Activated gamma-delta T cell (primary cell): Measurements from ENCODE around the gene DRG2.

Experiments
- DNase-seq: peaks from one replicate; lab custom pipeline; 2025; lab: John Stamatoyannopoulos, UW

Gene DRG2

GRCh38 chr17:18143044-18143936 is 55.5 kb downstream of the DRG2 start:
- DNase-seq: no peak

DNA sequence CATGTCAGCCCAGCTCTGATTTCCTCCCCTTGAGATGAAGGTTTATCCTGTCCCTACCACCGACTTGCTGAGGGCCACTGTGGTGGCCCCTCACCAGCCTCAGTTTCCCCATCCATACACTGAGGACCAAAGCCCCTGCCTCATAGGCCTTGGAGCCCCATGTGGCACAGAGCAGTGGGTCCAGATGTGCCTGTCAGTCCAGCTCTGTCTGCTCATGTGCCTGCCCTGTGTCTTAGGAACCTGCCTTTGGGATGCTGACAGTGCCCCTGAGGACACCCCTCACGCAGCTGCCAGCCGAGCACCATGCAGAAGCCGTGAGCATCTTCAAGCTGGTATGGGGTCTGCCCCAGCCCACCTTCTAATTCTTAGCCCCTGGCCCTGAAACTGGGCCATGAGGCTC is 56.5 kb downstream of the DRG2 start:
- no peak for DNase-seq

GRCh38 chr17:18144855-18145254 is 57.1 kb downstream of the DRG2 start:
- no peak for DNase-seq

- no peak for DNase-seq
Observed at GRCh38 chr17:18145811-18146210, 58.1 kb downstream of the DRG2 start.

- DNase-seq: no peak
Observed at GRCh38 chr17:18146259-18146658, 58.5 kb downstream of the DRG2 start.

DNA sequence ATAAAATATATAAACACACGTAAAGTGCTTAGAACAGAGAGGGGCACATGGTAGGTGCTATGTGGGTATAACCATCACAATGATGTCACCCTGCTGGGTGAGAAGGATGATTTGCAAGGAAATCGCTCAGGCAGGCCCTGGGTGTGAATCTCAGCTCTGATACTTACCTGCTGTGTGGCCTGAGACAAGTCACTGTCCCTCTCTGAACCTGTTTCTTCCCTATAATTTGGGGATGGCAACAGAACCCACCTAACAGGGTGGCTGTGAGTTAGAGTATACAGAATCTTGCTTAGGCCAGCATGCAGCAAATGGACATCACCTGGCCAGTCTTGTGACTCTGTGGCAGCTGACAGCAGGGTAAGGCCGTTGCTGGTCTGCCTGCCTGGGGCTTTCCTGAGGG is 59.2 kb downstream of the DRG2 start:
- no peak for DNase-seq

GRCh38 chr17:18148586-18148985 is 60.8 kb downstream of the DRG2 start:
- DNase-seq: no peak

DNA sequence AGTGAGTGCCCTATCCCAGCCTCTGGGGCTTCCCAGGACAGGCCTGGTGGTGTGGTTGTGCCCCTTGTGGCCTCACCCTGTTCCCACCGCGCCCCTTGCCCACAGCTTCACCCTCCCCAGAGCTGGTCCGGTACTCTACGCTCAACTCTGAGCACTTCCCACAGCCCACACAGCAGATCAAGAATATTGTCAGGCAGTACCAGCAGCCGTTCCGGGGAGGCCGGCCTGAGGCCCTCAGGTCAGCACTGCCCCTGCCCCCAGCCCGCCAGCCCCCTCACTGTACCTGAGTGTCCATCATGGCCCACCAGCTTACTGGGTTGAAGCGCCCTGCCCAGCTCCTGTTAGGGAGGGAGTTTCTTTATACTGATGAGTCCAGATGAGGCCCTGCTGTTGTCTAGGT is 63.5 kb downstream of the DRG2 start:
- no peak for DNase-seq

DNA sequence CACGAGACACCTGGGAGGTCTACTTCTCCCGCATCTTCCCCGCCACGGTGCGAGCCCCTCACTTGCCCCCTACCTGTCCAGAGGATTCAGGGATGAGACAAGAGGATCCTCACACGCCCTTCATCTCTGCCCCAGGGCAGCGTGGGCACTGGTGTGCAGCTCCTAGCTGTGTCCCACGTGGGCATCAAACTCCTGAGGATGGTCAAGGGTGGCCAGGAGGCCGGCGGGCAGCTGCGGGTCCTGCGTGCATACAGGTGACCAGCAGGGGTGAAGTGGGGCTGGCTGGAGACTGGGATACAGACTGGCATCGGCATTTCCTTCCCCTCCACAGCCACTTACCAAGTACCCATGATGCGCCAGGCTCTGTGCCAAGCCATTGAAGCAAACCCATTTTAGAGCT is 67.4 kb downstream of the DRG2 start:
- no peak for DNase-seq

DNA sequence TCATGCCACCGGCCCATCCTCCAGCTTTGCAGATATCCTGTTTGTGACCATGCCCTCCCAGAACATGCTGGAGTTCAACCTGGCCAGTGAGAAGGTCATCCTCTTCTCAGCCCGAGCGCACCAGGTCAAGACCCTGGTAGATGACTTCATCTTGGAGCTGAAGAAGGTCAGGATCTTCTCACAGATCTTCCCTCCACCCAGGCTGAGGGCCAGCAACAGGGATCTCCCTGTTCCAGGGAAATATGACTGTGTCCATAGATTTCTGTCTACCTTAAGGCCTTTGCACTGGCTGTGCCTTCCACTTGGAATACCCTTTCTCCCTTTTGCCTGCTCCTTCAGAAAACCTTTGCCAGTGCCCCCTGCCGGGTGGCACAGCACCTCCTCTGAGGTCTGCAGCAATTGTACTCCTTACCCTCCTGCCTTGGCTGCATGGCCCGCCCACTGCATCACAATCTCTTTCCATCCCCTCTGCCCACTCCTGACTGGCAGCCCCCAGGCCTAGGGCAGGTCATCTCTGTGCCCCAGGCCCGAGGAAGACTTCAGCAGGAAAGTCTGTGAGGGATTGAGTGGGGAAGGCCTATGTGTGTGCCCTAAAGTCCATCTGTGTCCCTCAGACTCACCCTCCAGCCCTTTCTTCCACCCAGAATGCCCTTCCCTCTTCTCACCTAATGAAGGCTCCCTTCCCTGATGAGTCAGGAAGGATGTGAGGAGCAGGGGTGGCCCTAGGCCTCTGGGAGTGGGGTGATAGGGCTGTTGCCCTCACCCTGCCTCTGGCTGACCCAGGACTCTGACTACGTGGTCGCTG is 68.6 kb downstream of the DRG2 start:
- no peak for DNase-seq

GRCh38 chr17:18156976-18157280 is 69.2 kb downstream of the DRG2 start:
- no peak for DNase-seq
